GM12891 (cell line): ENCODE data around the gene DDIT3.

ENCODE experiments used
- PAX5 ChIP-seq: IDR thresholded peaks from 2 replicates; pipeline ENCODE4 v1.6.1; 2011; ENCODE audit warnings: low read length, moderate library complexity, mild to moderate bottlenecking; ENCODE audit not compliant: insufficient read depth, severe bottlenecking
- POLR2A ChIP-seq: IDR thresholded peaks from 2 replicates; pipeline ENCODE4 v1.6.1; 2011; ENCODE audit warnings: low read depth, low read length, control low read depth
- POLR2AphosphoS5 ChIP-seq: IDR thresholded peaks from 2 replicates; pipeline ENCODE4 v1.6.1; 2011; ENCODE audit warnings: low read depth, low read length, control low read depth
- TAF1 ChIP-seq: IDR thresholded peaks from 2 replicates; pipeline ENCODE4 v1.6.1; 2011; ENCODE audit warnings: low read depth, low read length, control low read depth

DNA sequence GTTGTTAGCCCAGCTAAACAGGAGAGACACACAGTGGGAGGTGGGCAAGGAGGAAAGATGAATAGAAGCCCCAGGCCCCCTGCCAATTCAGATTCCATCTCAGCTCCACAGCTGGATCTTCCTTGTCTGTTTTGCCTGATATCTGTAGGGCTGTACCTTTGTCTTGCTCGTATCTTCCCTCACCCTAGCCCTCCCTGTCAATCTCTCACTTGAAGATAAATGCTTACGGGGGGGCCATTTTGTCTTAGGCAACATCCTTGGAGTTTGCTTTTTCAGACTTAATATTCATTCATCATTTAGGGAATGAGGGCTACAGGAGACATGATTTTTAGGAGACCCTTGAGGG is 32.0 kb upstream of the DDIT3 start:
- TF ChIP-seq POLR2A (no peak), TAF1 (no peak), POLR2AphosphoS5 (no peak), PAX5 (no peak)
